ENCODE data around the gene SLC43A3.

Gene SLC43A3

GRCh38 chr11:57464539-57465181 lies 37.7 kb upstream of the SLC43A3 start:
- in situ Hi-C loops (cut with MboI; ENCODE audit: low sequenced_read_pairs, unreplicated experiment) = no loop called here
- no peak for TF ChIP-seq CTCF (IDR thresholded peaks at IDR 0.05; ENCODE audit: borderline replicate concordance, control extremely low read depth, extremely low read depth, insufficient read depth, missing control alignments)
- no peak for DNase-seq (ENCODE audit: low spot score)

GRCh38 chr11:57463671-57464538 lies 37.0 kb upstream of the SLC43A3 start:
- no peak for DNase-seq (ENCODE audit: low spot score)
- no peak for TF ChIP-seq CTCF (IDR thresholded peaks at IDR 0.05; ENCODE audit: borderline replicate concordance, control extremely low read depth, extremely low read depth, insufficient read depth, missing control alignments)
- in situ Hi-C loops (cut with MboI; ENCODE audit: low sequenced_read_pairs, unreplicated experiment) = no loop called here

- no peak for TF ChIP-seq CTCF (IDR thresholded peaks at IDR 0.05; ENCODE audit: borderline replicate concordance, control extremely low read depth, extremely low read depth, insufficient read depth, missing control alignments)
- in situ Hi-C loops (cut with MboI; ENCODE audit: low sequenced_read_pairs, unreplicated experiment) = no loop called here
- DNase-seq (ENCODE audit: low spot score) = no peak
These were observed 35.7 kb upstream of the SLC43A3 start for GRCh38 chr11:57462597-57462996.

- no peak for DNase-seq (ENCODE audit: low spot score)
- in situ Hi-C loops (cut with MboI; ENCODE audit: low sequenced_read_pairs, unreplicated experiment) = no loop called here
These were observed 35.0 kb upstream of the SLC43A3 start for GRCh38 chr11:57461841-57462489.

GRCh38 chr11:57460758-57461749 lies 34.1 kb upstream of the SLC43A3 start:
- no peak for DNase-seq (ENCODE audit: low spot score)
- in situ Hi-C loops (cut with MboI; ENCODE audit: low sequenced_read_pairs, unreplicated experiment) = no loop called here
- TF ChIP-seq CTCF (IDR thresholded peaks at IDR 0.05; ENCODE audit: borderline replicate concordance, control extremely low read depth, extremely low read depth, insufficient read depth, missing control alignments) = no peak

More at GRCh38 chr11:57461841-57462489, 35.0 kb upstream of the SLC43A3 start:
- TF ChIP-seq CTCF (IDR thresholded peaks at IDR 0.05; ENCODE audit: borderline replicate concordance, control extremely low read depth, extremely low read depth, insufficient read depth, missing control alignments) = no peak

All from GM13976 (cell line).